ENCODE measurements around the gene TTLL6. TPM values are rescaled to one million over a fixed set of nuclear protein-coding genes. Genes with fewer than 3 reads are reported as not detected.

TTLL6 gene
- total and polyA plus RNA-seq, 9 of the 15 experiments (the other 6 are each of a cell fraction or from before 2014, with no cell fraction given) = 0.05 TPM; not detected in 8

DNA sequence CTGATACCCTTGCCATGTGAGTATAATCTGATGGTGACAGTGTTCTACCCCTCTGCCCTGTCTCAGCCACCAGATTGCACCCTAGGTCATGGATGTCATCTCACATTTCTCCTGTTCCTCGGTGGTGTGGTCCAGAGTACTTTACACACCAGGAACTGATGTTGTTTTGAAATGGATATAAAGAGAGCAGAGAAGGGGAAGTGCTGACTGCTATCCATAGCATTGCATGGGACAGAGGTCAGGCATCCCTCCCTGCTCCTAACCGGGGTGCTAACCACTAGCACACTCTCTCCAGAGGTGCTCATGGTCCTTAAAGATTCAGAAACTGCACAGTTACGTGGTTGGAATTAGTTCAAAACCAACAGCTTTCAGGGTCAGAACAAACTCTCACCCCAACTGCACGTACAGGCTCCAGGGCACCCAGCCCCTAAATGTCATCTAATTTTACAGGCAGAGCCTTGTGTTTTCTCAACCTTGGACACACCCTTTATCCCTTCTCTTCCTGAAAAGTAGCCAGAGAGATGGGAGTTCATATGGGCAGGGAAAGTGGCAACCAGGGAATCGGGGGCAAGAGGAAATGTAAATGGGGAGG is 16.3 kb downstream of the TTLL6 start:
- Histone ChIP-seq H3K9me3 (replicated peaks; ENCODE audit: control insufficient read depth, insufficient read depth, low read depth, low read length) (no peaks in the 10 kb centered on the region), H3K79me2 (ENCODE audit: control insufficient read depth, insufficient read depth, low read length) (no peaks in the 10 kb centered on the region), H3K27me3 (ENCODE audit: control insufficient read depth in 2 of 2, insufficient read depth in 2 of 2, low read length in 2 of 2) (peaks cover 51 to 62% of the 10 kb centered on the region in 2 experiments), H3K9ac (ENCODE audit: insufficient read depth in 1 of 2, low read depth in 2 of 2, low read length in 2 of 2) (no peak overlapping the region), H3K4me2 (ENCODE audit: insufficient read depth, low read length) (no peak overlapping the region), H3K27ac (ENCODE audit: extremely low read depth, low read depth, low read length) (no peak overlapping the region), H3K4me1 (replicated peaks in 1 of 2; ENCODE audit: control insufficient read depth in 2 of 2, insufficient read depth in 2 of 2, low read length in 2 of 2) (no peaks in the 10 kb centered on the region), H2AFZ (ENCODE audit: low read depth, low read length) (no peak overlapping the region), H3K36me3 (ENCODE audit: control insufficient read depth, insufficient read depth, low read length) (no peaks in the 10 kb centered on the region), H3K9me1 (ENCODE audit: control insufficient read depth, insufficient read depth, low read length) (no peaks in the 10 kb centered on the region), H4K20me1 (replicated peaks; ENCODE audit: control insufficient read depth, insufficient read depth, low read length) (peaks cover 16% of the 10 kb centered on the region; the same call in 1 of the 2 replicates), H3K4me3 (no peak overlapping the region)
- BruUV-seq (replicated peaks) = no TSS peak
- POLR2A ChIA-PET = no interaction called here
- FAIRE-seq (no peak), DNase-seq (ENCODE audit: extremely low read depth in 1 of 4, low spot score in 3 of 4) (no peak), ATAC-seq (no peak)
- in situ Hi-C loops (cut with MboI) = loop anchor here (5.0 kb wide), 1 partner anchor 82 kb away; no protein-coding TSS in a partner anchor
- CTCF ChIA-PET (ENCODE audit: low intra/inter-chr PET ratio) = no interaction called here
- WGBS (ENCODE audit: insufficient coverage, low coverage, missing lambda C conversion rate) = 0% methylated on average over 5 of the region's 5 CpGs
- 0 out of 2 replicates have a peak, but pooled peaks have one; percentile 50 for TF ChIP-seq SPI1 (IDR thresholded peaks at IDR 0.05; ENCODE audit: borderline replicate concordance, low read depth, low read length)
- TF ChIP-seq STAT5B (CRISPR knock-in tag; IDR thresholded peaks at IDR 0.05) = no peak
- intact Hi-C loops (cut with micrococcal nuclease) = loop anchor here (10.0 kb wide), 1 partner anchor 234 kb away; no protein-coding TSS in a partner anchor

DNA sequence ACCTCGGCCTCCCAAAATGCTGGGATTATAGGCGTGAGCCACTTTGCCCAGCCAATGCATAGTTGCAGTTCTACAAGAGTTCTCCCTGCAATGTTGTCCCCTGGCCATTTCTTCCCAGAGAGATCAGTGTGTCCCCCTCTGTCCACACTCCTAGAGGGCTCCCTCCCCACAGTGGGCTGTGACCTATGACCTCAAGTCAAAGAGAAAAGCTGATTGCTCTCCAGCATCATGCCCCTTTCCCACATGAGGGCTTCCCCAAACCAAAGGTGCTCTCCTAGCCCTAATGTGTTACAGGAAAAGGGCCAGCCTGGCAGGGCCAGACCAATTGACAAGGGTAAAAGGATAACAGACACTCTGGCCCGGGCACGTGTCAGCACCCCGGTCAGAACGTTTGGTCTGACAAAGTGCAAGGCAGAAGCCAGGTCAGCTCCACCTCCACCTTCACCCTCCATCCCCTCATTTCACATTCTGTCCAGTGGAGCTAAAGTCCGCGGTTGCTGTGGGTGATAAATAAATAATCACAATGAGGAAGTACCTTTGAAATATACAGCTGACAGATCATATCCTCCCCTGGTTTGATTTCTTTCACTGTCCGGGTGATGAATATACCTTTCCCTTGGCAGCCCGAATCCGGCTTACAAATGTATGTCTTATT is 17.8 kb downstream of the TTLL6 start:
- Histone ChIP-seq H3K79me2 (ENCODE audit: control insufficient read depth, insufficient read depth, low read length) (no peaks in the 10 kb centered on the region), H2AFZ (ENCODE audit: low read depth, low read length) (no peak overlapping the region), H3K4me3 (no peak overlapping the region), H3K9me3 (replicated peaks; ENCODE audit: control insufficient read depth, insufficient read depth, low read depth, low read length) (no peaks in the 10 kb centered on the region), H3K4me1 (replicated peaks in 1 of 2; ENCODE audit: control insufficient read depth in 2 of 2, insufficient read depth in 2 of 2, low read length in 2 of 2) (no peaks in the 10 kb centered on the region), H3K36me3 (ENCODE audit: control insufficient read depth, insufficient read depth, low read length) (no peaks in the 10 kb centered on the region), H3K27me3 (ENCODE audit: control insufficient read depth in 2 of 2, insufficient read depth in 2 of 2, low read length in 2 of 2) (peaks cover 56 to 68% of the 10 kb centered on the region in 2 experiments), H3K4me2 (ENCODE audit: insufficient read depth, low read length) (no peak overlapping the region), H4K20me1 (replicated peaks; ENCODE audit: control insufficient read depth, insufficient read depth, low read length) (0 out of 2 replicates have a peak, but pooled peaks cover 7% of the 10 kb centered on the region), H3K9me1 (ENCODE audit: control insufficient read depth, insufficient read depth, low read length) (no peaks in the 10 kb centered on the region), H3K9ac (ENCODE audit: insufficient read depth in 1 of 2, low read depth in 2 of 2, low read length in 2 of 2) (no peak overlapping the region), H3K27ac (ENCODE audit: extremely low read depth, low read depth, low read length) (no peak overlapping the region)
- DNase-seq (ENCODE audit: extremely low read depth in 1 of 4, low spot score in 3 of 4) (no peak), ATAC-seq (no peak), FAIRE-seq (no peak)
- ChIA-PET CTCF (ENCODE audit: low intra/inter-chr PET ratio) (no interaction called here), POLR2A (interaction anchor here (1.0 kb wide), 1 partner anchor 56 kb away, joined by 3 read pairs; no protein-coding TSS in a partner anchor)
- 1% methylated on average over 11 of the region's 11 CpGs for WGBS (ENCODE audit: insufficient coverage, low coverage, missing lambda C conversion rate)
- intact Hi-C loops (cut with micrococcal nuclease) = no loop called here
- BruUV-seq (replicated peaks) = no TSS peak
- in situ Hi-C loops (cut with MboI) = no loop called here
- TF ChIP-seq ZC3H4 (CRISPR knock-in tag; IDR thresholded peaks at IDR 0.05; ENCODE audit: borderline replicate concordance) (no peak), GTF2E2 (tag; IDR thresholded peaks at IDR 0.05) (no peak), ZNF134 (CRISPR knock-in tag; conservative IDR thresholded peaks at IDR 0.05) (no peak), HOXB6 (CRISPR knock-in tag; IDR thresholded peaks at IDR 0.05; ENCODE audit: borderline replicate concordance) (no peak), XRCC3 (IDR thresholded peaks at IDR 0.05) (no peak), U2AF1 (optimal IDR thresholded peaks at IDR 0.05; ENCODE audit: low read depth, low read length) (no peak), KLF10 (CRISPR knock-in tag; IDR thresholded peaks at IDR 0.05) (no peak), PHTF2 (CRISPR knock-in tag; IDR thresholded peaks at IDR 0.05) (no peak)
- TF ChIP-seq, protein P1, sequence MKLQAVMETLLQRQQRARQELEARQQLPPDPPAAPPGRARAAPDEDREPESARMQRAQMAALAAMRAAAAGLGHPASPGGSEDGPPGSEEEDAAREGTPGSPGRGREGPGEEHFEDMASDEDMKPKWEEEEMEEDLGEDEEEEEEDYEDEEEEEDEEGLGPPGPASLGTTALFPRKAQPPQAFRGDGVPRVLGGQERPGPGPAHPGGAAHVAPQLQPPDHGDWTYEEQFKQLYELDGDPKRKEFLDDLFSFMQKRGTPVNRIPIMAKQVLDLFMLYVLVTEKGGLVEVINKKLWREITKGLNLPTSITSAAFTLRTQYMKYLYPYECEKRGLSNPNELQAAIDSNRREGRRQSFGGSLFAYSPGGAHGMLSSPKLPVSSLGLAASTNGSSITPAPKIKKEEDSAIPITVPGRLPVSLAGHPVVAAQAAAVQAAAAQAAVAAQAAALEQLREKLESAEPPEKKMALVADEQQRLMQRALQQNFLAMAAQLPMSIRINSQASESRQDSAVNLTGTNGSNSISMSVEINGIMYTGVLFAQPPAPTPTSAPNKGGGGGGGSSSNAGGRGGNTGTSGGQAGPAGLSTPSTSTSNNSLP (IDR thresholded peaks at IDR 0.05; ENCODE audit: borderline replicate concordance, low read depth, low read length) = no peak
- TF ChIP-seq, protein P2, sequence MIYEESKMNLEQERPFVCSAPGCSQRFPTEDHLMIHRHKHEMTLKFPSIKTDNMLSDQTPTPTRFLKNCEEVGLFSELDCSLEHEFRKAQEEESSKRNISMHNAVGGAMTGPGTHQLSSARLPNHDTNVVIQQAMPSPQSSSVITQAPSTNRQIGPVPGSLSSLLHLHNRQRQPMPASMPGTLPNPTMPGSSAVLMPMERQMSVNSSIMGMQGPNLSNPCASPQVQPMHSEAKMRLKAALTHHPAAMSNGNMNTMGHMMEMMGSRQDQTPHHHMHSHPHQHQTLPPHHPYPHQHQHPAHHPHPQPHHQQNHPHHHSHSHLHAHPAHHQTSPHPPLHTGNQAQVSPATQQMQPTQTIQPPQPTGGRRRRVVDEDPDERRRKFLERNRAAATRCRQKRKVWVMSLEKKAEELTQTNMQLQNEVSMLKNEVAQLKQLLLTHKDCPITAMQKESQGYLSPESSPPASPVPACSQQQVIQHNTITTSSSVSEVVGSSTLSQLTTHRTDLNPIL (CRISPR knock-in tag; IDR thresholded peaks at IDR 0.05) = no peak
